Activated naive CD4-positive, alpha-beta T cell treated with anti-CD3 and anti-CD28 coated beads, Interleukin-2, amount 50 U/mL, for 72 hours (primary cell): ENCODE results near the gene FILIP1L. TPM values are rescaled to one million over a fixed set of nuclear protein-coding genes. Genes with fewer than 3 reads are reported as not detected.
A peak's percentile ranks its signal among the peaks of the same experiment; 100 is the strongest.

Experiments
- ATAC-seq, 2 donors: fragments of 150-1000 bp; cut with Tn5 transposase; 2 replicates each; pipeline ENCODE4 v1.10.0; 2021; ENCODE audit warnings: mild to moderate bottlenecking in 2 of 2, moderate library complexity in 2 of 2
- DNase-seq, 2 donors: peaks; one replicate each; pipeline ENCODE4 v3.0.0; 2021 to 2022; ENCODE audit warnings: low spot score in 2 of 2
- H3K27ac Mint-ChIP-seq, 2 donors: one replicate each; pipeline ENCODE4 v1.8.0; 2022; ENCODE audit warnings: mild to moderate bottlenecking in 2 of 2, mixed read lengths in 2 of 2
- H3K36me3 Mint-ChIP-seq, 2 donors: one replicate each; pipeline ENCODE4 v1.8.0; 2022; ENCODE audit warnings: mixed read lengths in 2 of 2
- H3K9me3 Mint-ChIP-seq, 2 donors: one replicate each; pipeline ENCODE4 v1.8.0; 2022; ENCODE audit warnings: mixed read lengths in 2 of 2
- total RNA-seq, 2 donors: library from RNA; stranded (reverse); gene quantifications; one replicate each; pipeline ENCODE4 v1.2.3, GENCODE V29; 2022

Gene FILIP1L
- under 1 TPM; 0.08 to 0.09 TPM for total RNA-seq

DNA sequence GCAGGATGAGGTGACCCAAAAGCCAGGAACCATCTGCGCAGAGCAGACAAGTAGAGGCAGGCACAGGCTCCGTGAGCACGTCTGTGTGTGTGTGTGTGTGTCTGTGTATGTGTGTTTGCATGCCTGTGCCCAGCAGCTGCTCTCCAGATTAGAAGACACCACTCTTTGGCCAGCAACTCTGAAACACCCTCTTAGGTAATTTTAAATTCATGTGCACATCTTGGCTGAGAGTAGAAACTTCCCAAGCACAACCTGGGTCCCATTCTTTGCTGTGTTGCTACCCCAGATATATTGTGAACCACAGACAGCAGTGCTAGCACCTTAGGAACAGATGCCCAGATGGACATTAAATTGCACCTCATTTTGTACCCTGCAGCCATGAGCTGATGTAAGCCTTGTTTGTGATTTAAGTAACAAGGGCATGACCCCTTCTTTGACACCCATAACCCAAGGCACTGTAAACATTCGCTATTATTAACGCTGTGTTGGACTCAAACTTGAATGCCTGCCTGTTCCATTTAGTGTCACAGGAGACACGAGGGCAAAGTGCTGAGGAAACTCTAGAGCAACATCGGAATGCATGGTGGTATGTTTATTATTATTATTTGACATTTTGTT is at the start of gene FILIP1L:
FILIP1L (minus strand) TSS at position 89 of the 618 bp plus-strand sequence.
- H3K9me3 Mint-ChIP-seq, result no peaks in the 10 kb centered on the region
- peak within 1 kb of the TSS in 1 of 2 donors; percentile 38 for H3K27ac Mint-ChIP-seq
- DNase-seq (no peak), ATAC-seq (no peak)
- no peaks in the 10 kb centered on the region for H3K36me3 Mint-ChIP-seq

DNA sequence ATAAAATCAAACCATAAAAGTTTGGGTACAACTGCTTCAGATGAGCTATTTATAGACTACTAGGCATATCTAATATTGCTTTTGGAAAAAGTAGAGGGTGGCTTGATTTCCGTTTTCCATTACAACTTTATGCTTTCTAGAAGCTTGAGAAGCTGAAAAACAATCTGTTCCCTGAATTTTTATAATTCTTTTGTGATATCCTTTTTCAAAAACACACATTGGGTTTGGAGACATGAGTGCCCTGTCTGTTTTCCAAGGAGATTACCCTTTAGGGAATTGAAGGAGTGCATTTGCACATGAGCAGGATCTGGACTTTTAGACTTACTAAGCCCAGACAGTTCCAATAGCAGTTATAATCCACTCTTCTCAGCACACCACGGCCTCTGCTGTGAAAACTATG is 49.5 kb upstream of the FILIP1L start:
- H3K9me3 Mint-ChIP-seq, result no peaks in the 10 kb centered on the region
- no peak overlapping the region for H3K27ac Mint-ChIP-seq
- no peak for ATAC-seq
- no peak for DNase-seq
- H3K36me3 Mint-ChIP-seq, result no peaks in the 10 kb centered on the region

GRCh38 chr3:100160521-100160920 is 46.2 kb upstream of the FILIP1L start:
- DNase-seq (no peak), ATAC-seq (no peak)
- peaks cover 5% of the 10 kb centered on the region in 2 donors for H3K9me3 Mint-ChIP-seq
- no peak overlapping the region for H3K27ac Mint-ChIP-seq
- peaks cover 10 to 14% of the 10 kb centered on the region in 2 donors for H3K36me3 Mint-ChIP-seq

- ATAC-seq (peak in 1 of 2 donors; percentile 63), DNase-seq (no peak)
- Mint-ChIP-seq H3K36me3 (peaks cover 19 to 22% of the 10 kb centered on the region in 2 donors), H3K9me3 (peaks cover 13% of the 10 kb centered on the region in 2 donors), H3K27ac (peak overlapping the region in 1 of 2 donors; percentile 11)
These were observed 45.2 kb upstream of the FILIP1L start for GRCh38 chr3:100159331-100160153.

DNA sequence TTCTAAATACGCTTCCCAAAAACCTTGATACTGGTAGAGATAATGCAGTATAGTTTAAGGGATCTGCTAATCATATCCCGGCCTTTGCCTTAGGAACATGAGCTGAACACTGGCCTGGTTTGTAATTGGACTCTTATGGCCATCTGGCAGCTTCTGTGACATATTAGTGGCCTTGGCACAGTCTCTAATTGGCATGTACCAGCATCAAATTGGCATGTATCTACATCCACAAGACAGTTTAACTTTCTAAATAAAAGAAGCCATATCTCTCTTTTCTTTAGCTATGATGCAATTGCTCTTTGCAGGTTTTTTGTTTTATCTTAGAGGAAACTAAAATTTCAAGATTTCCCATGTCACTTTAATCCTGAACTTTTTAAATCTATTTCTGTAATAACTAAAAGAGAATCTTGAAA is 44.6 kb upstream of the FILIP1L start:
- ATAC-seq (no peak), DNase-seq (no peak)
- H3K27ac Mint-ChIP-seq, result no peak overlapping the region
- H3K36me3 Mint-ChIP-seq, result peaks cover 19 to 22% of the 10 kb centered on the region in 2 donors
- H3K9me3 Mint-ChIP-seq, result peaks cover 13% of the 10 kb centered on the region in 2 donors

- no peak overlapping the region for H3K27ac Mint-ChIP-seq
- DNase-seq (no peak), ATAC-seq (no peak)
- H3K9me3 Mint-ChIP-seq, result peaks cover 13 to 19% of the 10 kb centered on the region in 2 donors
- H3K36me3 Mint-ChIP-seq, result peaks cover 28% of the 10 kb centered on the region in 2 donors
These were observed 43.4 kb upstream of the FILIP1L start for GRCh38 chr3:100157685-100158084.

- H3K36me3 Mint-ChIP-seq, result peaks cover 46 to 49% of the 10 kb centered on the region in 2 donors
These were observed 41.3 kb upstream of the FILIP1L start for GRCh38 chr3:100155590-100155989.

GRCh38 chr3:100155128-100155527 is 40.8 kb upstream of the FILIP1L start:
- H3K27ac Mint-ChIP-seq, result no peak overlapping the region
- peaks cover 13 to 23% of the 10 kb centered on the region in 2 donors for H3K9me3 Mint-ChIP-seq
- DNase-seq, result no peak
- peaks cover 48 to 50% of the 10 kb centered on the region in 2 donors for H3K36me3 Mint-ChIP-seq
- ATAC-seq, result no peak

More at GRCh38 chr3:100155590-100155989, 41.3 kb upstream of the FILIP1L start:
- DNase-seq (no peak), ATAC-seq (no peak)
- H3K9me3 Mint-ChIP-seq, result peaks cover 13 to 23% of the 10 kb centered on the region in 2 donors
- no peak overlapping the region for H3K27ac Mint-ChIP-seq

- no peak for ATAC-seq
- peaks cover 13 to 23% of the 10 kb centered on the region in 2 donors for H3K9me3 Mint-ChIP-seq
- H3K27ac Mint-ChIP-seq, result no peak overlapping the region
- no peak for DNase-seq
- H3K36me3 Mint-ChIP-seq, result peaks cover 58 to 60% of the 10 kb centered on the region in 2 donors
These were observed 39.9 kb upstream of the FILIP1L start for GRCh38 chr3:100154171-100154570.

DNA sequence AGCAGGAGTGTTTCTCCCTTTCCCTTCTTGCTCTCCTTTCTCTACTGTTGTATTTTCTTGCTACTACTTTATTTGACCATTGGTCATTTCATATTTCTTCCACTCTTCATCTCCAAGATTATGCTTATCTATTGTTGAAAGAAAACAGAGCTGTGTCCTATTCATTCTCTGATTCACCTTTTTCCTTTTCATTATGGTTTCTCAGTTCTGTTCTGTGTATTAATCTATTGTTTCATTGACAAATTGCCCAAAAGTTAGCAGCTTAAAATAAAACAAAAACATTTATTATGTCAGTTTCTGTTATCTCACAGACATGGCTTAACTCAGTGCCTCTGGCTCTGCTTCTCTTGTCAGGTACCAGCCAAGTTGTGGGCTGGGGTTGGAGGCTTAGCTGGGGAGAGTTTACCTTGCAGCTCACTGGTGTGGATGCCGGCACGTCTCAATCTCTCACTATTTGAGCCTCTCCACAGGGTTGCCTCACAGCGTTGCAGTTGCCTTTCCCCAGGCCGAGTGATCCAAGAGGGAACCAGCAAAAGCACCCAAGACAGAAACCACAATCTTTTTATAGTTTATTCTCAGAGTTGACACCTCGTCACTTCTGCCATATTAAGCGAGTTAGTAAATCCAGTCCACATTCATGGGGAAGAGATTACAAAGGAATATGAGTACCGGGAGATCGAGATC is 36.9 kb upstream of the FILIP1L start:
- DNase-seq (no peak), ATAC-seq (peak in 1 of 2 donors; percentile 56)
- Mint-ChIP-seq H3K9me3 (peaks cover 7 to 18% of the 10 kb centered on the region in 2 donors), H3K27ac (peak overlapping the region in 1 of 2 donors; percentile 75), H3K36me3 (peaks cover 51 to 57% of the 10 kb centered on the region in 2 donors)

- peaks cover 7 to 17% of the 10 kb centered on the region in 2 donors for H3K9me3 Mint-ChIP-seq
- H3K36me3 Mint-ChIP-seq, result peaks cover 48 to 54% of the 10 kb centered on the region in 2 donors
- H3K27ac Mint-ChIP-seq, result peak overlapping the region; percentile 30 to 31
- no peak for DNase-seq
- ATAC-seq, result no peak
These were observed 36.2 kb upstream of the FILIP1L start for GRCh38 chr3:100150473-100150872.

DNA sequence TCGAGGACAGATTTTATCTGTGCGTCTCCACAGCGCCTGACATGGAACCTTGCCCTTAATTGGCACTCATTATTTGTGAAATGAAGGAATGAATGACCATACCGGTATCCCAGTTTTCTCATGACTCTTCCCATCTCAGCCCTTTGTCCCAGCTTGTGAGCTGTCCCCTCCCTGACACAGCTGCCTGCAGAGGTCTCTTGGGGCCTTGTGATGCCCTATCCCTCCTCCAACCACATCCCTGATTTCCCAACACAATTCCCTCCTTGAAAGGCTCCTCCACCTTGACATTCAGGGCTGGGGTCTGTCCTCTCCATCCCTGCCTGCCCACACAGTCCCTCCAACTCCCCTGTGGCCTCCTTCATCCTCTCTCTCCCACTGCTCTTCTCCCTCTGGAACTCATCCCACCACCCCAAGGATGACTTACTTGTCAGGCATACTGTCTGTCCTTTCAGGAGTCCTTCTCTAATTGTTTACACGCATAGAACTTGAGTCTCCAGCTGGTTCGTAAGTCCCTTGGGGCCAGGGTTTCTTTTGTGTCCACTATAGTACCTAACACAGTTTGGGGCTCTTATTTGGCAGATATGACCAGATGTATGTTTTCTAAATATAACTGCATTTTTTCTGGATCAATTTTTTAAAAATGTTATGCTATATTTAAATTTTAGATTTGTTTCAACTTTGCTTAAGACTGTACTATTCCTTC is 35.6 kb upstream of the FILIP1L start:
- Mint-ChIP-seq H3K9me3 (peaks cover under 1 to 11% of the 10 kb centered on the region in 2 donors), H3K36me3 (peaks cover 42 to 48% of the 10 kb centered on the region in 2 donors), H3K27ac (peak overlapping the region; percentile 31 to 78)
- ATAC-seq (no peak), DNase-seq (no peak)

GRCh38 chr3:100149130-100149529 is 34.8 kb upstream of the FILIP1L start:
- DNase-seq, result no peak
- Mint-ChIP-seq H3K27ac (no peak overlapping the region), H3K36me3 (peaks cover 41 to 49% of the 10 kb centered on the region in 2 donors), H3K9me3 (peaks cover 0 to 11% of the 10 kb centered on the region in 2 donors)
- no peak for ATAC-seq

DNA sequence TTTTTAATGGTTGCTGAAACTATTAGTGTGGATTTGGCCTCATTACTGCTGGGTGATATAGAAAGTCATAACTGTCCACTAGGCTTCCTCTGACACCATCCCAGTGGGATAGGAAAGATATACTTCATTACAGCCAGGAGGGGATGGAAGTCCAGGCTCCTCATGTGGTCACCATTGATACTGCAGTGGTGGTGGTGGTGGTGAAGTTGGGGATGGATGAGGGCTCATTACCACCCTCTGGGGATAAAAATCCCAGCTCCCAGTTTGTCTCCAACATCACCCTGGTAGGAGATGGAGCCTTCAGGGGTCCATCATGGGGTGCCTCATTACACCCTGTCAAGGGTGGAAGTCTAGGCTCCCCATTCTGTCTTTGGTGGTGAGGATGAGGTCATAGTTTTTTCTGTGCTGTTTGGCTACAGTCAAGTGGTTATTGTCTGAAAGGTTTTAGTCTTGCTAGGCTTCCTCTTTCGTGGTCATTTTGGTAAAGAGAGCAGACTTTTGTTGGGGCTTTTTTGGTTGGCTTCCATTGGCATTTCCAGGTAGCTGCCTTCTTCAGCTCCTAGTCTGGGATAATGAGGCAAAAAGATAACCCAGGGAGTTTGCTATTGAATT is 30.1 kb upstream of the FILIP1L start:
- DNase-seq (no peak), ATAC-seq (no peak)
- Mint-ChIP-seq H3K27ac (no peak overlapping the region), H3K36me3 (peaks cover 19 to 40% of the 10 kb centered on the region in 2 donors), H3K9me3 (peaks cover 10 to 16% of the 10 kb centered on the region in 2 donors)

DNA sequence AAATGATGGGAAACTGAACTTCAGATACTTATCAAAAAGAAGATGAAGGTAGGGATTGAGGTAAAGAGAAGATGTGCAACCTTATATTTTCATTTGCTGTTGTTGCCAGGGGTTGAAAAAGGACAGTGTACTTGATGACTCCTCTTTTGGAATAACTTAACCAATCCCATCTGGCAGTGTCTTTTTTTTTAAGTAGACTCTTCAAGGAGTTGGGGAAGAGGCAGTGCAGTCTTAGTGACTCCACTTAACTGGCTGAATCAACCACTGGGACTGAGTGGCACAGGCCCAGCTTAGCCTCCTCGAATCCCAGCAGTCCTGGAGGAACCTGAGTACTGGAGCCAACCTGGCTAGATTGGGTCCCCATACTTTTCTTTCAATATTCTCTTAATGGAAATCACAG is 27.3 kb upstream of the FILIP1L start:
- peaks cover 12 to 32% of the 10 kb centered on the region in 2 donors for H3K36me3 Mint-ChIP-seq
- ATAC-seq (no peak), DNase-seq (no peak)
- H3K9me3 Mint-ChIP-seq, result peaks cover 10 to 16% of the 10 kb centered on the region in 2 donors
- H3K27ac Mint-ChIP-seq, result no peak overlapping the region

GRCh38 chr3:100140976-100141375 is 26.7 kb upstream of the FILIP1L start:
- Mint-ChIP-seq H3K27ac (no peak overlapping the region), H3K36me3 (peaks cover 12 to 32% of the 10 kb centered on the region in 2 donors), H3K9me3 (peaks cover 10 to 16% of the 10 kb centered on the region in 2 donors)
- no peak for ATAC-seq
- no peak for DNase-seq
